GM10847 (cell line): ENCODE measurements around the gene PASD1.

Source experiments
- POLR2A ChIP-seq: IDR thresholded peaks from 2 replicates; pipeline ENCODE4 v1.6.1; 2011; ENCODE audit not compliant: insufficient read length; ENCODE audit errors: extremely low read depth

The PASD1 gene

GRCh38 chrX:151563449-151563848 lies at the start of gene PASD1:
Gene PASD1 (plus strand): TSS chrX:151563675. CDS start chrX:151601554, 37,879 bp downstream.
- TF ChIP-seq POLR2A: no peak

DNA sequence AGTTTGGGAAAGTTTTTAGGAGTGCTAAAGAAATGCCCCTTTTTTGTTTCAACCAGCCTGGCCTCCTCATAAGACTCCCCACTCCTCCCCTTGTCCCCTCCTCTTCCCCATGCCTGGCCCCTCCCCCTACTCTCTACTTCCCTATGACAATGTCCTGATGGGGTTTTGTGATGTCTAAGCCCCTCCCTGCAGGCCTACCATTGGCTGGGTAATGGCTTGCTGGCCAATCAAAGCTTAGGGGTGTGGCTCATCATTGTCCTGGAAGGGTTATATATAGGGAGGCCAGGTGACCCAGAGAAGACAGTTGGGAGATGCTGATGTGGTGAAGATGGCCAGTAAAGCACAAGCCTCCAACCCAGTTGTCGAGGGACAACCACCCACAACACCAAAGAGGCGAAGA lies 48.2 kb upstream of the PASD1 start:
- TF ChIP-seq POLR2A: no peak

GRCh38 chrX:151516538-151517187 lies 46.8 kb upstream of the PASD1 start:
- TF ChIP-seq POLR2A: no peak

GRCh38 chrX:151517421-151517820 lies 46.1 kb upstream of the PASD1 start:
- no peak for TF ChIP-seq POLR2A

DNA sequence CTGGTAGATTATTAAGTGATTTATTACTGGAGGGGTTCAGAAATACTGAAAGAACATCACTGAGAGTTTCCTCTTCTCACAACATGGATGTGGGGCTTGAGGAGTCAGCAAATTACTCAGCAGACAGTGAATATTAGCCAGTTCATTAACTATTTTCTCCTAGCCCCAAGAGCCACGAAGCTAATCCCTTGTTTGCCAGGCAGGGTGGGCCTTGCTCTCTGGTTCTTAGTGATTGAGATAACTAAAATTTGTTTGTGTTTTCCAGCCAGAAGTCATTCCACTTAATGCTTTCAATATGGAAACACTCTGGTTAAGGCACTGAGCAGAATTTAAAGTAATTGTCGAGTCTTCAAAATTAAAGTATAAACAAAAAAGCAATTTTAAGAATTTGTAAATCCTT lies 40.1 kb upstream of the PASD1 start:
- TF ChIP-seq POLR2A: no peak

DNA sequence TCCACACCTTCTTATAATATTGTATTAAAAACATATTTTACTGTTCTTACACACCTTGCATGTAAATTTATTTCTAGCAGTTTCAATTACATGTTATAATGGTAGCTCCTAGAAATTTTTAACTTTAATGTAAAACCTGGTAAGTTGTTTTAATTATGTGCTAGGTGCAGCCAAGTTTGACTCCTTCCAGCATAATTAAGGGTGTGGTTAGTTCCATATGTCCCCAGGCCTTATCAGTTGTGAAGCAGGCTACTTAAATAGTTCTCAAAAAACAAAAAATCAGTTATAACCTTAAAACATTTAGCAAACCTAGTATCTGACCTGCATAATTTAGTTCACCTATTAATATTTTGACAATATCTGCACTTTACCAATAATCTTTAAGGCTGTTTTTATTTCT lies 26.9 kb upstream of the PASD1 start:
- TF ChIP-seq POLR2A: no peak

GRCh38 chrX:151537572-151537971 lies 25.9 kb upstream of the PASD1 start:
- no peak for TF ChIP-seq POLR2A

- TF ChIP-seq POLR2A: no peak
These were observed 25.0 kb upstream of the PASD1 start for GRCh38 chrX:151538190-151539122.

GRCh38 chrX:151543706-151544105 lies 19.8 kb upstream of the PASD1 start:
- TF ChIP-seq POLR2A: no peak

DNA sequence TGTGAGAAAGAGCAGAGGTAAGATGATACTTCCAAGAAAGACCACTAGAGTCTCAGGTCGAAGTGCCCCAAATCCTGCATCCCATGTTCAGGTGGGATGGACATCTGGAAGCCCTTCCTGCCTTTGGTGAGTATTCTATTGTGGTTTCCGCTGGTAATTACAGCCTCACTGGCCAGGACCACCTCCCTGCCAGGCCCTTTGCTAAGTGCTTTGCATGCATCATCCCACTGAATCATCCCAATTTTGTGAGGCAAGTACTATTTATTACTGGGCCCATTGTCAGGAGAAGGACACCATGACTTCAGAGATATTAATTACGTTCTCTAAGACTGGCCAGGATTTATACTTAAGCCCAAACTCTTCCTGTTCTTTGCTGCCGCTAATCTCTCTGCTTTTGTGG lies 10.7 kb upstream of the PASD1 start:
- TF ChIP-seq POLR2A: no peak

DNA sequence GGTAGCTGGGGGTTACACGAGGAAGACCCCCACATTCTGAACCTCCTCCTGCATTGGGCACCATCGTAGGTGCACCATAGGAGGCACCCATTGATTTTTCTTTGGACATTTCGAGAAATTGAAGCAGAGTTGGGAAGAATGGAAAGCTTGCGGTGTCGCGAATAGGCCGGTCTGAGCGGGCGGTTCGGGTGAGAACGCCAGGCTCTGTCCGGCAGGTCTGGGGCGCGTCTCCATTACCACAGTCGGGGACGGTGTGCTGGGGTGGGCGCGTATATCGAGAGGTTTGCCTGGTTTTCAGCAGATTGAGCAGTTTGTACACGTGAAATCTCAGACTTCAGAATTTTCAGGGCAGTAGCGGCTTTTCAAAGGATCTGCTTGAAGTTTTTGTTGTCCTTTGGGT lies 560 bp downstream of the PASD1 start:
- no peak for TF ChIP-seq POLR2A

- TF ChIP-seq POLR2A: no peak
These were observed 7.1 kb downstream of the PASD1 start for GRCh38 chrX:151570561-151570960.

- no peak for TF ChIP-seq POLR2A
These were observed 32.8 kb downstream of the PASD1 start for GRCh38 chrX:151596282-151596681.

GRCh38 chrX:151604931-151605330 lies 41.5 kb downstream of the PASD1 start:
- TF ChIP-seq POLR2A: no peak

DNA sequence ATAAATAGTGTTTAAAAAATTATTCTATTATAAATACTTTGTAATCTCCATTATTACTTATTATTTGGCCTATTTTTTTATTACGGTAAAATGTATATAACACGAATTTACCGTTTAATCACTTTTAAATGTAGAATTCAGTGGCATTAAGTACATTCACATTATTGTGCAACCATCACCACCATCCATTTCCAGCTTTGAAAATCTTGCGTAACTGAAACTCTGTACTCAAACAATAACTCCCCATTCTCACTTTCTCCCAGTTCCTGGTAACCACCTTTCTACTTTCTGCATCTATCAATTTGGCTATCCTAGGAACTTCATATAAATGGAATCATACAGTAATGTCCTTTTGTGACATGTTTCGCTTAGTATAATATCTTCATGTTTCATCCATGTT lies 45.7 kb downstream of the PASD1 start:
- TF ChIP-seq POLR2A: no peak

GRCh38 chrX:151621422-151621821 lies 57.9 kb downstream of the PASD1 start:
- TF ChIP-seq POLR2A: no peak

- no peak for TF ChIP-seq POLR2A
These were observed 61.2 kb downstream of the PASD1 start for GRCh38 chrX:151624677-151625076.

DNA sequence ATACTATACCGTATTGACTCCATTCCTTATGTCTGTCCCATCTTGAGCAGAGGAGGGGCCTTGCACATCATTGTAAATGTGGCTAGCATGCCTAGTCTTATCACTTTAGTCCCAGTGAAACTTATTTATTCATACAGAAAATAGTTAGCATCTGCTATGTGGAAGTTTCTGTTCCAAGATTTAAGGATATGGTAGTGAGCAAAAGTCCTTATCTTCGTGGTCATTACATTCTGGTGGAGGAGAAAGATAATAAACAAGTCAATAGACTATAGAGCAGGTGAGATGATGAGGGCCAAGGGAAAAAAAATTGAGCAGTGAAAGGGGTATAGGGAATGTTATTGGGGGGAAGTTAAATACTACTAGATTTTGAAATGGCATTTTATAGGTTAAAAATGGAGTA lies 68.3 kb downstream of the PASD1 start:
- TF ChIP-seq POLR2A: no peak
